HG03460 (cell line): Measurements from ENCODE around the gene NSUN2.
"Not testable (repeated sequence)": the region's sequence is repeated elsewhere in the genome, so short reads cannot be mapped to it uniquely, and the experiment has no call there.

Experiments used
- ATAC-seq: cut with Tn5 transposase; IDR thresholded peaks from one replicate; pipeline ENCODE4 v1.9.1; 2021; ENCODE audit not compliant: unreplicated experiment

The NSUN2 gene

GRCh38 chr5:6632888-6633468, at the start of gene NSUN2, which contains the start of gene SRD5A1:
NSUN2 (minus strand) TSS chr5:6633044; CDS start chr5:6632979, 65 bp downstream.
SRD5A1 (plus strand) TSS chr5:6633440; CDS start chr5:6633577, 137 bp downstream.
- ATAC-seq, result peak; percentile 86

- ATAC-seq, result no peak
Observed at GRCh38 chr5:6682239-6682638, 49.4 kb upstream of the NSUN2 start.

GRCh38 chr5:6681682-6682081, 48.8 kb upstream of the NSUN2 start:
- no peak for ATAC-seq

GRCh38 chr5:6680922-6681321, 48.1 kb upstream of the NSUN2 start:
- no peak for ATAC-seq

- ATAC-seq, result no peak
Observed at GRCh38 chr5:6678385-6678784, 45.5 kb upstream of the NSUN2 start.

- ATAC-seq, result no peak
Observed at GRCh38 chr5:6676702-6677101, 43.9 kb upstream of the NSUN2 start.

- no peak for ATAC-seq
Observed at GRCh38 chr5:6675784-6676491, 43.1 kb upstream of the NSUN2 start.

GRCh38 chr5:6674886-6675285, 42.0 kb upstream of the NSUN2 start:
- no peak for ATAC-seq

GRCh38 chr5:6674421-6674820, 41.6 kb upstream of the NSUN2 start:
- ATAC-seq, result no peak

- ATAC-seq, result no peak
Observed at GRCh38 chr5:6673963-6674362, 41.1 kb upstream of the NSUN2 start.

GRCh38 chr5:6673031-6673430, 40.2 kb upstream of the NSUN2 start:
- no peak for ATAC-seq

GRCh38 chr5:6668717-6669116, 35.9 kb upstream of the NSUN2 start:
- ATAC-seq, result not testable (repeated sequence)

GRCh38 chr5:6667648-6668047, 34.8 kb upstream of the NSUN2 start:
- no peak for ATAC-seq

- no peak for ATAC-seq
Observed at GRCh38 chr5:6666762-6667161, 33.9 kb upstream of the NSUN2 start.

GRCh38 chr5:6660688-6661087, 27.8 kb upstream of the NSUN2 start:
- peak; percentile 45 for ATAC-seq

- peak; percentile 68 for ATAC-seq
Observed at GRCh38 chr5:6659941-6660684, 27.3 kb upstream of the NSUN2 start.

GRCh38 chr5:6656680-6657079, 23.8 kb upstream of the NSUN2 start:
- no peak for ATAC-seq

GRCh38 chr5:6655432-6655831, 22.6 kb upstream of the NSUN2 start:
- no peak for ATAC-seq

GRCh38 chr5:6652025-6652424, 19.2 kb upstream of the NSUN2 start:
- ATAC-seq, result peak; percentile 93

GRCh38 chr5:6649681-6650080, 16.8 kb upstream of the NSUN2 start:
- no peak for ATAC-seq

- ATAC-seq, result no peak
Observed at GRCh38 chr5:6649186-6649585, 16.3 kb upstream of the NSUN2 start.
